ENCODE data around the gene MSRB3.

The MSRB3 gene

GRCh38 chr12:65293735-65294134 is 15.3 kb downstream of the MSRB3 start:
- TF ChIP-seq TAF1 (IDR thresholded peaks at IDR 0.05; ENCODE audit: borderline replicate concordance, low read depth, low read length), result no peak
- TF ChIP-seq POLR2A (IDR thresholded peaks at IDR 0.05; ENCODE audit: low read depth, low read length), result no peak
- no peak for TF ChIP-seq POLR2AphosphoS5 (IDR thresholded peaks at IDR 0.05; ENCODE audit: low read depth, low read length)
- DNase-seq (ENCODE audit: insufficient read length) (no peak), FAIRE-seq (no peak)

- FAIRE-seq (no peak), DNase-seq (ENCODE audit: insufficient read length) (no peak)
- TF ChIP-seq POLR2AphosphoS5 (IDR thresholded peaks at IDR 0.05; ENCODE audit: low read depth, low read length), result no peak
Observed at GRCh38 chr12:65294641-65295262, 16.3 kb downstream of the MSRB3 start.

DNA sequence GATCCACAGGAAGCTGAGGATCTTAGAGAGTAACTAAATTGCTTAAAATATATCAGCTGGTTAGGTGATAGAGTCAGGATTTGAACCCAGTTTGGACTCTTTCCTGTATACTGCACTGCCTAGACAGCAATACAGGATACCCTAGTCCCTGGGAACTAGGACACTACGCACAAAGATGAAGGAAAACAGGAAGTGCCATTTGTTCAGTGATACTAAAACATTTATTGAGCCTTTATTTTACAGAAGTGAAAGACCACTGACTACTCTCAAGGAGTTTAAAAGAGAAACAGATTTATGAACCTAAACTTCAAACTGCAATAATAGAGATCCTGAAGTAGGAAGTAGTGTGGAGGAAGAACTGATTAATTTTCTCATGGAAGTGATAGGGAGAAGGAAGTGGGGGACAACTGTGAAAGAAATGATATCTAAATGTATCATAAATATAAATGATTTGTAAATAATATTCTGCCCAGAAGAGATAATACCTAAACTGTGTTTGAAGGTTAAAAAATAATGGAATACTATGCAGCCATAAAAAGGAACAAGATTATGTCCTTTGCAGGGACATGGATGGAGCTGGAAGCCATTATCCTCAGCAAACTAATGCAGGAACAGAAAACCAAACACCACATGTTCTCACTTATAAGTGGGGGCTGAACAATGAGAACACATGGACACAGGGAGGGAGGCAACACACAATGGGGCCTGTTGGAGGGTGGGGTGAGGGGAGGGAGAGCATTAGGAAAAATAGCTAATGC is 18.2 kb downstream of the MSRB3 start:
- FAIRE-seq (no peak), DNase-seq (ENCODE audit: insufficient read length) (no peak)
- no peak for TF ChIP-seq TAF1 (IDR thresholded peaks at IDR 0.05; ENCODE audit: borderline replicate concordance, low read depth, low read length)
- TF ChIP-seq POLR2AphosphoS5 (IDR thresholded peaks at IDR 0.05; ENCODE audit: low read depth, low read length), result no peak
- no peak for TF ChIP-seq POLR2A (IDR thresholded peaks at IDR 0.05; ENCODE audit: low read depth, low read length)

DNA sequence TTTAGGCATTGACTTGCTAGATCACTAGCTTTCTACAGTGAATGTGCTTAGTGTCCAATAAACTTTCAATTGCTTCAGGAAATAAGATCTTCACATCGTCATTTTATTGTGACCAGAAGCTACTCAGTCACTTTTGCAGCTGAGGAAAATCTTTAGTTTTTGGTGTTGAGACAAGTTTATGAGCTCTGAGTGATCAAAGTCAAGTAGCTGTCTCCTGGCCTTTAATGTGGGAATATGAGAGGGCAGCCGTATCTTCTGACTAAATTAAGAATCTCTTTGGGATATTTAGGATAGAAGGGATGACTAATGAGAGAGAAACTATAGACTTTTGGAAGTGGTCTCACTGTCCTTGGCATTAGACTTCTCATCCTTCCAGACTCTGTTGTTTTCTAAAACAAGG is 21.6 kb downstream of the MSRB3 start:
- no peak for TF ChIP-seq TAF1 (IDR thresholded peaks at IDR 0.05; ENCODE audit: borderline replicate concordance, low read depth, low read length)
- no peak for TF ChIP-seq POLR2A (IDR thresholded peaks at IDR 0.05; ENCODE audit: low read depth, low read length)
- TF ChIP-seq POLR2AphosphoS5 (IDR thresholded peaks at IDR 0.05; ENCODE audit: low read depth, low read length), result no peak
- DNase-seq (ENCODE audit: insufficient read length) (no peak), FAIRE-seq (no peak)

GRCh38 chr12:65300679-65301349 is 22.3 kb downstream of the MSRB3 start:
- DNase-seq (ENCODE audit: insufficient read length) (no peak), FAIRE-seq (no peak)
- TF ChIP-seq TAF1 (IDR thresholded peaks at IDR 0.05; ENCODE audit: borderline replicate concordance, low read depth, low read length), result no peak
- TF ChIP-seq POLR2AphosphoS5 (IDR thresholded peaks at IDR 0.05; ENCODE audit: low read depth, low read length), result no peak
- no peak for TF ChIP-seq POLR2A (IDR thresholded peaks at IDR 0.05; ENCODE audit: low read depth, low read length)

- no peak for TF ChIP-seq POLR2AphosphoS5 (IDR thresholded peaks at IDR 0.05; ENCODE audit: low read depth, low read length)
- TF ChIP-seq TAF1 (IDR thresholded peaks at IDR 0.05; ENCODE audit: borderline replicate concordance, low read depth, low read length), result no peak
- no peak for TF ChIP-seq POLR2A (IDR thresholded peaks at IDR 0.05; ENCODE audit: low read depth, low read length)
- no peak for FAIRE-seq
- no peak for DNase-seq (ENCODE audit: insufficient read length)
Observed at GRCh38 chr12:65302891-65303290, 24.4 kb downstream of the MSRB3 start.

GRCh38 chr12:65305346-65305950 is 27.0 kb downstream of the MSRB3 start:
- FAIRE-seq, result no peak
- TF ChIP-seq POLR2A (IDR thresholded peaks at IDR 0.05; ENCODE audit: low read depth, low read length) (no peak), TAF1 (IDR thresholded peaks at IDR 0.05; ENCODE audit: borderline replicate concordance, low read depth, low read length) (no peak), POLR2AphosphoS5 (IDR thresholded peaks at IDR 0.05; ENCODE audit: low read depth, low read length) (no peak)
- no peak for DNase-seq (ENCODE audit: insufficient read length)

DNA sequence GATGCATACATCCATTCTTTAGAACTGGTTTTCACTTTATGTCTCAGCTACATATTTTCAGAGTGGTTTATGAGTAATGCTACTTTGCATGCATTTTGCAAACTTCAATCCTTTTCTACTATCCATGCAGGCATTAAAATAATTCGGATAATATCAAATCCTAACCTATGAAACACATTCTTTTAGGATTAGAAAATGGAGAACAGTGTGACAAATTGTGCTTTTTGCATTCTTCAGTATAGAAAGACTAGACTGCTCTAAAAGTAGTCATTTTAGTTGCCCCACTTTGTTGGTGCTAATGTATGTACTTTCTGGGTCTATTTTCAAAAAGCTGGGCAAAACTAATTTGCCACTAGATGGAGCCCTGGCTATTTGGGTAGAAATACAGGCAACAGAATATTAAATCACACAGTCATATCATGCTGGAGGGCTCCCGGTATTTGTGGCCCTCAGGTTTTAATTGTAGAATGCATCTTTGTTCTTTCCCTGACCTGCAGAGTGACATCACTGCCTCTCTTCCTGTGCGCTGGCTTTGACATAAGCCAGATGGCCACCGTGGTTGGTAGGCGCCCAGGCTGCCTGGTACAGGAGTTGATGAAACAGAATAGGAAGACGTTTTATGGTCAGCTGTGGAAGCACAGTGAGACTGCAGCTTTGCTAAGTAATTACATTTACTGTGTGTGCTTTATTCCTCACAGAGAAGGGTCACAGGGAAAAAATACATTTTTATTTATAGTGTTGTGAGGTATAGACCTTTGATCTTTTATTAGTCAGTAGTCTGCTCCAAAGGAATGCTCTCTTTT is 28.1 kb downstream of the MSRB3 start:
- FAIRE-seq (peak; percentile 14), DNase-seq (ENCODE audit: insufficient read length) (no peak)
- TF ChIP-seq POLR2AphosphoS5 (IDR thresholded peaks at IDR 0.05; ENCODE audit: low read depth, low read length) (no peak), TAF1 (IDR thresholded peaks at IDR 0.05; ENCODE audit: borderline replicate concordance, low read depth, low read length) (no peak), POLR2A (IDR thresholded peaks at IDR 0.05; ENCODE audit: low read depth, low read length) (no peak)

- no peak for FAIRE-seq
Observed at GRCh38 chr12:65307169-65307501, 28.7 kb downstream of the MSRB3 start.

DNA sequence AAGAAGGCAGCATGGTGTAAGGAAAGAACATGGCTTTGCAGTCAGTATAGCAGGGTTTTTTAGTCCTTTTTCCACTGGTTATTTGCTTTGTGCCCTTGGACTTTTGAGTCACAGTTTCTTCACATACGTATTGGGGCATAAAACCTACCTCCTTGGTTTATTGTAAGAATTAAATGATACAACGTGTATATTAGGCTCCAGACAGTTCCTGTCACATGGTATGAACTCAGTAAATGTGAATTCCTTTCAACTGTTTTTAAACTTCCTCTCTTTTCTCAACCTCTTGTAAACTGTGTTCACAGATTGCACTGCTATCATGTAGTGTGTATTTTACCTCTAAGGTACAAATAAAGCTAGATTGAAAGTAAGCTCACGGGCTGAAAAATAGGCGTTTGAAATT is 29.5 kb downstream of the MSRB3 start:
- FAIRE-seq, result no peak
- DNase-seq (ENCODE audit: insufficient read length), result no peak
- TF ChIP-seq POLR2A (IDR thresholded peaks at IDR 0.05; ENCODE audit: low read depth, low read length) (no peak), POLR2AphosphoS5 (IDR thresholded peaks at IDR 0.05; ENCODE audit: low read depth, low read length) (no peak), TAF1 (IDR thresholded peaks at IDR 0.05; ENCODE audit: borderline replicate concordance, low read depth, low read length) (no peak)

More at GRCh38 chr12:65307169-65307501, 28.7 kb downstream of the MSRB3 start:
- DNase-seq (ENCODE audit: insufficient read length), result no peak
- no peak for TF ChIP-seq TAF1 (IDR thresholded peaks at IDR 0.05; ENCODE audit: borderline replicate concordance, low read depth, low read length)
- no peak for TF ChIP-seq POLR2A (IDR thresholded peaks at IDR 0.05; ENCODE audit: low read depth, low read length)
- no peak for TF ChIP-seq POLR2AphosphoS5 (IDR thresholded peaks at IDR 0.05; ENCODE audit: low read depth, low read length)

DNA sequence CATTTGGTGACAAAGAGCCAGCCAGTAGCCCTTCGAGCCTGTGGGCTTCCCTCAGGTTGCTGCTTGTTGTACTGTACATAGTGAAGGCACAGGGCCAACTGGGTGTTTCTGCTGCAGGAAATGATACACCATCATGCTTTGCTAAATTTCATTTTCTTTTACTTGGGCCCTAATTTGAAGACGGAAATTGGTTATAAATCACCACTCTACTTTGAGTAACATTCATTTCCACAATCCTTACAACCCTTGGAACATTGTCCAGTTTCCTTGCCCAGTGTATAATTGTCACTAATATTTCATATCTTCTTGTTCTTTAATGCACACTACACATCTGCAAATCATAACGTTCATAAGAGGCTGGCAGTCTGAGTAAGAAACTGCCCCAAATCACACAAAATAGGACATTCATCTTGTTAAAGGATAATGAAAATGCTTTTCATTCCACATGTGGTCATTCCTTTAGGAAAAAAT is 30.2 kb downstream of the MSRB3 start:
- FAIRE-seq, result peak; percentile 48
- TF ChIP-seq POLR2A (IDR thresholded peaks at IDR 0.05; ENCODE audit: low read depth, low read length) (no peak), TAF1 (IDR thresholded peaks at IDR 0.05; ENCODE audit: borderline replicate concordance, low read depth, low read length) (no peak), POLR2AphosphoS5 (IDR thresholded peaks at IDR 0.05; ENCODE audit: low read depth, low read length) (no peak)
- DNase-seq (ENCODE audit: insufficient read length), result no peak

Measured in GM12892 (cell line).